Retina (tissue), 1 donor: ENCODE data around the gene AP5B1.
A peak's percentile ranks its signal among the peaks of the same experiment; 100 is the strongest.

Experiments
- DNase-seq: peaks from one replicate; pipeline ENCODE4 v3.0.0-alpha.2; 2016

The AP5B1 gene

GRCh38 chr11:65780770-65781151, at the start of gene AP5B1:
Gene AP5B1, minus strand, starts transcription at chr11:65780976. Its CDS starts 385 bp downstream, at chr11:65780591.
- peak; percentile 22 for DNase-seq

- no peak for DNase-seq
Measured at GRCh38 chr11:65829459-65829858, 48.7 kb upstream of the AP5B1 start.

GRCh38 chr11:65826984-65827735, 46.4 kb upstream of the AP5B1 start:
- no peak for DNase-seq

- no peak for DNase-seq
Measured at GRCh38 chr11:65822776-65823528, 42.2 kb upstream of the AP5B1 start.

GRCh38 chr11:65821107-65821506, 40.3 kb upstream of the AP5B1 start:
- DNase-seq, result no peak

- peak; percentile 95 for DNase-seq
Measured at GRCh38 chr11:65817835-65818680, 37.3 kb upstream of the AP5B1 start.

GRCh38 chr11:65817312-65817834, 36.6 kb upstream of the AP5B1 start:
- no peak for DNase-seq

GRCh38 chr11:65816696-65817095, 35.9 kb upstream of the AP5B1 start:
- no peak for DNase-seq

GRCh38 chr11:65814986-65815565, 34.3 kb upstream of the AP5B1 start:
- DNase-seq, result no peak

GRCh38 chr11:65814131-65814985, 33.6 kb upstream of the AP5B1 start:
- no peak for DNase-seq

- no peak for DNase-seq
Measured at GRCh38 chr11:65811764-65812475, 31.1 kb upstream of the AP5B1 start.

GRCh38 chr11:65810046-65810868, 29.5 kb upstream of the AP5B1 start:
- DNase-seq, result no peak

- no peak for DNase-seq
Measured at GRCh38 chr11:65809496-65809895, 28.7 kb upstream of the AP5B1 start.

GRCh38 chr11:65808744-65809341, 28.1 kb upstream of the AP5B1 start:
- no peak for DNase-seq

GRCh38 chr11:65806979-65807378, 26.2 kb upstream of the AP5B1 start:
- DNase-seq, result no peak

- DNase-seq, result no peak
Measured at GRCh38 chr11:65803797-65804492, 23.2 kb upstream of the AP5B1 start.

- no peak for DNase-seq
Measured at GRCh38 chr11:65802841-65803240, 22.1 kb upstream of the AP5B1 start.

GRCh38 chr11:65801153-65801987, 20.6 kb upstream of the AP5B1 start:
- no peak for DNase-seq
